Activated CD4-positive, alpha-beta T cell treated with anti-CD3 and anti-CD28 coated beads for 1 hour (primary cell): ENCODE results near the gene ID1.
"Not testable (repeated sequence)": the region's sequence is repeated elsewhere in the genome, so short reads cannot be mapped to it uniquely, and the experiment has no call there.

Experiments
- DNase-seq: peaks from one replicate; pipeline ENCODE4 v3.0.0-alpha.2; 2020

Gene ID1

DNA sequence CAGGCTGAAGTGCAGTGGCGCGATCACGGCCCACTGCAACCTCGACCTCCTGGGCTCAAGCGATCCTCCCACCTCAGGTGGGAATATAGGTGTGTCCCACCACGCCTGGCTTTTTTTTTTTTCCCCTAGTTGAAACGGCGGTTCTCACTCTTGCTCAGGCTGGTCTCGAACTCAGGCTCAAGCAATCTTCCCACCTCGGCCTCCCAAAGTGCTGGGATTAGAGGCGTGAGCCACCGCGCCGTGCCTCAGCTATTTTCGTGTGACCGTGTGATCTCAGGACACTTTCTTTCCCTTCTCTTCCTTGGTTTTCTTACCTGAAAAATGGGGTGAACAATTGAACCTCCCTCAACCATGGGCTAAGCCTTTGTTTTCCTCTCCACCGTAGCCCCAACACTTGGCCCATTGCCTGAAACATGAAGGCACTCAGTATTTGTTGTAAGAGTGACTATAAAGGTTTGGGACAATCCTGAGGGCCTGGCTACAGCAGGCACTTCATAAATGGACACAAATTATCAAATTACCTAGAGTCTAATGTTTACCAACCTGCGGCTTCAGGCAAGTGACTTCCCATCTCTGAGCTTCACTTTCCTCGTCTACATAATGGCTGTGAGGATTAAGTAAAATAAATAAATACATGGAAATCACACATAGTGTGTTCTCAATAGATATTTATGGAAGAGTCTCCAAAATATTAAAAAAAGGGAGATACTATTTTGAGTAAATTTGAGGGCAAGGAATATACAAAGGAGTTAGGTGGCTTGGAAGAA lies 31.4 kb upstream of the ID1 start:
- DNase-seq: no peak

DNA sequence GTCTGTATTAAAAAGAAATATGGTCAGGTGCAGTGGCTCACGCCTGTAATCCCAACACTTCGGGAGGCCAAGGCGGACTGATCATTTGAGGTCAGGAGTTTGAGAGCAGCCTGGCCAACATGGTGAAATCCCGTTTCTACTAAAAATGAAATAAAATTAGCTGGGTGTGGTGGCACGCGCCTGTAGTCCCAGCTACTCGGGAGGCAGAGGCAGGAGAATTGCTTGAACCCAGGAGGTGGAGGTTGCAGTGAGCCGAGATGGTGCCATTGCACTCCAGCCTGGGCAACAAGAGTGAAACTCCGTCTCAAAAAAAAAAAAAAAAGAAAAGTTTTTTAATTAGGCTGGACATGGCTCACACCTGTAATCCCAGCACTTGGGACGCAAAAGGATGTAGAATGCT lies 30.1 kb upstream of the ID1 start:
- not testable (repeated sequence) for DNase-seq

DNA sequence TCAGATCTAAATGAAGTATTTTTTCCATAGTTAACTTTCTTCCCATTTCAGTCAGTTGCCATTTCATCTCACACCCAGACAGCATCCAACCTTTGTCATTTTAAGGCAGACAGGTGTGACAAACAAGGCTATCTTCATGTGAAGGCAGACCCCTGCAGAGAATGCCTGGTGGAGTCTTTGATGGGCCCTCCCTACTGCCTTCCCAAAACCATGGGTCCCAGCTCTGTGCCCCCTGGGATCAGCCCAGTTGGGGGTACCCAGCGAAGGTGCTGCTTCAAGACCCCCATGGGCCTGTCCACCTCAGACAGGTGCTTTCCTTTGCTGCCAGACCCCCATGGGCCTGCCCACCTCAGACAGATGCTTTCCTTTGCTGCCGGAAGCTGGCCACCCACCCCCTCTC lies 28.3 kb upstream of the ID1 start:
- no peak for DNase-seq

DNA sequence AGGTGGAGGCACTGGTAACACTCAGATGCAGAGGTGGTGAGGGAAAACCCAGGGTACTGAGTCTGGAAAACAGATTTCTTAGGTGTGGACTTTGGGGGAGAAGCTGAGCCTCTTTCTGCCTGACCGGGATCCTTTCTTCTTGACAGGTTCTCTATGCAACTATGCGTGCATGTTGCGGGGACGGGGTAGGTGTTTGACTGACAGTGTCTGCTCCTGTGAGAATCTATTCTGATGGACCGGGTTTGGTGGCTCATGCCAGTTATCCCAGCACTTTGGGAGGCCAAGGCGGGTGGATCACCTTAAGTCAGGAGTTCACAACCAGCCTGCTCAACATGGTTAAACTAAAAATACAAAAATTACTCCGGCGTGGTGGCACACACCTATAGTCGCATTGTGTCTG lies 27.9 kb upstream of the ID1 start:
- DNase-seq: no peak

DNA sequence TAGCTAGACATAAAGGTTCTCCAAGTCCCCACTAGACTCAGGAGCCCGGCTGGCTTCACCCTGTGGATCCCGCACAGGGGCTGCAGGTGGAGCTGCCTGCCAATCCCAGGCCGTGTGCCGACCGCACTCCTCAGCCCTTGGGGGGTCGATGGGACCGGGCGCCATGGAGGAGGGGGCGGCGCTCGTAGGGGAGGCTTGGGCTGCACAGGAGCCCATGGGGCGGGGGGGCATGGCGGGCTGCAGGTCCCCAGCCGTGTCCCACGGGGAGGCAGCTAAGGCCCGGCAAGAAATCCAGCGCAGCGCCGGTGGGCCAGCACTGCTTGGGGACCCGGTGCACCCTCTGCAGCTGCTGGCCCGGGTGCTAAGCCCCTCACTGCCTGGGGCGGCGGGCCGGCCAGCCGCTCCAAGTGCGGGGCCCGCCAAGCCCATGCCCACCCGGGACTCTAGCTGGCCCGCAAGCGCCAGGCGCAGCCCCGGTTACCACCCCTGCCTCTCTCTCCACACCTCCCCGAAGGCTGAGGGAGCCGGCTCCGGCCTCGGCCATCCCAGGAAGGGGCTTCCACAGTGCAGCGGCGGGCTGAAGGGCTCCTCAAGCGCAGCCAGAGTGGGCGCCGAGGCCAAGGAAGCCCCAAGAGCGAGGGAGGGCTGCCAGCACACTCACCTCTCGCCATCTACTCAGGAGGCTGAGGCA lies 26.5 kb upstream of the ID1 start:
- no peak for DNase-seq

DNA sequence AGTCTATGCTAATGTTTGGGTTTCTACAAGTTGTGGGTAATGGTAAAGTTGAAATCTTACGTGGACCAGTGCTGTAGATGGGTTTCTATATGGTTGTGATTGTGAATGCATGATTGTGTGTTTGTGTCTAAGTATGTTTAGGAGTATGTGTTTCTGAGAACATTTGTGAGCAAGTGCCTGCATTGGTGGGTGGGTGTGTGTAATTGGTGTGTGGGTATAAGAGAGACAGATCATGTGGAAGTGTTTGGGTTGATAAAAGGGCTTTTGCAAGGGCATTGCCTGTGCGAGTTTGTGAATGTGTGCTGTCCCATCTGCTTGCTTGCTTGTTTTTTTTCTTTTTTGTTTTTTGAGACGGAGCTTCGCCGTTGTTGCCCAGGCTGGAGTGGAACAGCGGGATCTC lies 25.8 kb upstream of the ID1 start:
- no peak for DNase-seq

DNA sequence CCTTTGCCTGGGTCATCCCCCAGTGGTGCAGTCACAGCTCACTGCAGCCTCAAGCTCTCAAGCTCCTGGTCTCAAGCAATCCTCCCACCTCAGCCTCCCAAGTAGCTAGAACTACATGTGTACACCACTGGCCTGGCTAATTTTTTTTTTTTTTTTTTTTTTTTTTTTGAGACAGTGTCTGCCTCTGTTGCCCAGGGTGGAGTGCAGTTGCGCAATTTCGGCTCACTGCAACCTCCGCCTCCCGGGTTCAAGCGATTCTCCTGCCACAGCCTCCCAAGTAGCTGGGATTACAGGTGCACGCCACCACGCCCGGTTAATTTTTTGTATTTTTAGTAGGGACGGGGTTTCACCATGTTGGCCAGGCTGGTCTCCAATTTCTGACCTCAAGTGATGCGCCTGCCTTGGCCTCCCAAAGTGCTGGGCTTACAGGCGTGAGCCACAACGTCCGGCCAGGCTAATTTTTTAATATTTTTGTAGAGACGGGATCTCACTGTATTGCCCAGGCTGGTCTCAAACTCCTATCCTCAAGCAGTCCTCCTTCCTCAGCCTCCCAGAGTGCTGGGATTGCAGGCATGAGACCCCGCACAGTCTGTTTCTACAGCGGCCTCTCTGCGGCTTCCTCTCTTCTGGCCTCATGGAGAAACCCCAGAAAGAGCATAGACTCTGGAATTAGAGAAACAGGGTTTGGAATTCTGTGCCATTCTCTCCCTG lies 25.0 kb upstream of the ID1 start:
- DNase-seq: not testable (repeated sequence)

DNA sequence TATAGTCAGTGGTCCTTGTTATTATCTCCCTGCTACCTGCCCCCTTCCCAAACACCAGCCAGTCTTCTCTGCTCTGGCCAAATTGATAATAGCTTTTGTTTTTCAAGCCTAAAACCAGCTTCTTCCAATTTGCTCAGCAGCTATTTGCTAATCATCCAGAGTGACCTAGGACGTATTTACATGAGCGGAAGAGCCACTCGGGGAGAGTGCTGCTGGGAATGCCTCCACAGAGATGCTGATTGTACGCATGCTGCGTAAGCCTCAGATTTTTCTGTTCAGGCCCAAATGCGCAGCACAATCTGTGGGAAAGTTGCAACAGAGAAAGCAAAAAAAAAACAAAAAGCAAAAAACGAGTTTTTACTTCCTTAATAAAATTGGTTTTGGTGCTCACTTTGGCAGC lies 24.4 kb upstream of the ID1 start:
- no peak for DNase-seq

DNA sequence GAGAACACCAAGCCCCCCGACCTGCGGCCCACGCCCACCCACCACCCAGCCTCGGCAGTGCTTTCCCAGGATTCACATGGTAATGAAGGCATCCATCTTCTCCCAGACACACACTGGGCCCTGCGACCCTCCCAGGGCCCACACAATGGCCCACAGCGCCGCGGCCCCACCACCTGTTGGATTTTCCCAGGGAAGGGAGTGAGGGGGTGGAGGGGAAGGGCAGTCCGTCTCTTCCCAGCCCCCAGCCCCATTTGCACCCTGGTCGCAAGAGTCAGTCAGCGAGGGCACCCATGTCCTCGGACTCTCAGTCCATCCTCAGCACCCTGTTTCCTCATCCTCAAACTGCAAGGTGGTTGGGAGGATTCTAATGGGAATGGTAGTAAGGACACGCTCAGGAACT lies 23.7 kb upstream of the ID1 start:
- DNase-seq: no peak

DNA sequence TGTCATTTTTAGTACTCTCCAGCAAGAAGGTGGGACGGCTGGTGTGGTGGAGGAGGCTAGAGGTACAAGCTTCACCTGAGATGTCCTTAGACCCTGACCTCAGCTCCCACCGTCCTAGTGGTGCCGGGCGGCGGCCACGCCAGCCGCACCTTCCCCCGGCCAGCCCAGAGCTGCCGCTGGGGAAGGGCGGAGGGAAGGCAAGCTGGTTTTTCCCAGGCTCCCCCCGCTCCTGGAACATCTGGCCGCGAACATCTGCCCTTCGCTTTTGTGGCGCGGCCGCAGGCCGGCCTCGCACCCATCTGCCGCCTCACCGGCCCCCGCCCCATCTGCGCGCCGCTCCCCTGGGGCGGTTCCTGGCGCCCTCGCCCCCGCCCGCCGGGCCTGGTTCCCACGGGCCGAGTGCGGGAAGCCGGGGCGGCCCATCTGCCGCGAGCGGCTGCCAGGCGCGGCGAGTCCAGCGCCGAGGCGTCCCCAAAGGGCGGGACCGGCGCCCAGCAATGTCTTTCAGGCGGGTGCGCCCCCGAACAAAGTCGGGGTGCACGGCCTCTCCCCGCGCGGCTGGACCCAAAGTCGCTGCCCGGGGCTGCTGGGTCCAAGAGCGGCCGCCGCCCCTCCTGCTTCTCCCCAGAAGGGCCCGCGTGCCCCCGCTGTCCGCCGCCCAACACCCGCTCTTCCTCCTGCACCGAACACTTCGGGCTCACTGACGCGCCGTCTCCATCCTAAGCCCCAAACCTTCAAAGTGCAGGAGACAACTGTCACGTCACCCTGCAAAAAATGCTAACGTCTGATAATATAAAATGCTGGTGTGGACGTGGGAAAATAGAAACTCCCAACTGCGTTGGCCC lies 17.3 kb upstream of the ID1 start:
- no peak for DNase-seq

DNA sequence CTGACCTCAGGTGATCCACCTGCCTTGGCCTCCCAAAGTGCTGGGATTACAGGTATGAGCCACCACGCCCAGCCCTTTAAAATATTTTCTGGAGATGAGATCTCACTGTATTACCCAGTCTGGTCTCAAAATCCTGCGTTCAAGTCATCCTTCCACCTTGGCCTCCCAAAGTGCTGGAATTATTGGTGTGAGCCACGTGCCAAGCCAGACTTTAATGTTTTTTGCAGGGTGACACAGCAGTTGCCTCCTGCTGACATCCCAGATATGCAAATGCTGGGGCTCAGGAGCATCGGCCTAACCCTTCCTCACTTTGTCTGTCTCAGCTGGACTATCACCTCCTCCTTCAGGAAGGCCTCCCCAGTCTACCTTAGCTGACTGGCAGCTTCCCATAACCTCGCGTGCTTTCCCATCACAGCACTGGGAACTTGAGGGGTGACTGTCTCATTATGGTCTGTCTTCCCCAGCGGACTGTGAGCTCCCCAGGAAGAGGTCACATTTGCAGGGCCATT lies 14.3 kb upstream of the ID1 start:
- DNase-seq: no peak

DNA sequence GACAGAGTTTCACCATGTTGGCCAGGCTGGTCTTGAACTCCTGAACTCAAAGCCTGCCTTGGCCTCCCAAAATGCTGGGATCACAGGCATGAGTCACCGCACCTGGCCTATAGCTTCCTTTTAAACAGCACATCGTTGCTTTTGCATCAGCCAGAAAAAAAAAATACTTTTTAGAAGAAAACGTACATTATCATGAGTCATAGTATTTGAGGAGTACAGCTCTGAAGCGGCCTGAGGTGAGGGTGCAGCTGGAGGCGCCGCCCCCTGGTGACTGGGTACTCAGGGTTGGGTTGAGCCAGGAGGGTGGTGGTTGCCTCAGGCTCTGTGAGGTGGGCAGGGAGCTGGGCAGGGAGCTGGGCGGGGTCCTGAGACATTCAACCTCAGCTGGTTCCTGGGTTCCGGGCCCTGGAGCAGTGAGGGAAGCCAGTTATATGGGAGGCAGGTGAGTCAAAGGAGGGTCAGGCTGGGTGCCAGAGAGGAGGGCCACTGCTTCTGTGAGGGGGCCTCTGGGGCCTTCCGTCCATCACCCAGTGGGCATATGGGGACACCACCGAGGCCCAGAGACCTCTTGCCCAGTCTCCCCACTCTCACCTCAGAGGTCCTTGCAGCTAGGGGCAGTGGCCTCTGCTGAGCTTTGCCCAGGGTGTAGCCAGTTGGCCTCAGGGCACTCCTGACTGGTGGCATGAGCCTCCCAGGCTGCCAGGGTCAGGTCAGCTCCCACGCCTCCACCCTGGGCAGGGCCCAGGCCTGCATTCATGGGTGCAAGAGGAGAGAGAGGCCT lies 11.7 kb upstream of the ID1 start:
- DNase-seq: no peak

DNA sequence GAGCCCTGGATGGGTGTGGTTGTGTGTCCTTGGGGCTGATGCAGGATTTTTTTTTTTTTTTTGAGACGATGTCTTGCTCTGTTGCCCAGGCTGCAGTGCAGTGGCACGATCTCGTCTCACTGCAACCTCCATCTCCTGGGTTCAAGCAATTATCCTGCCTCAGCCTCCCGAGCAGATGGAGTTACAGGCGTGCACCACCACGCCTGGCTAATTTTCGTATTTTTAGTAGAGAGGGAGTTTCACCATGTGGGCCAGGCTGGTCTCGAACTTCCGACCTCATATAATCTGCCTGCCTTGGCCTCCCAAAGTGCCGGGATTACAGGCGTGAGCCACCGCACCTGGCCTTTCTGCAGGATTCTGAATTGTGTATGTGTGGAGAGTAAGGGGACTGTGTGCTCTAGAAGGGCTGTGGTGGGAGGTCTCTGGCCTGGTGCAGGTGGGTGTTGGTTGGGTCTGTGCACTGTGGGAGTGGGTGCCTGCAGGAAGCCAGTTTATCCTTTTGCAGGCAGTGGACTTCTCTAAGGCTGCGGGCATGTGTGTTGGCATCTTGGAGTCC lies 11.0 kb upstream of the ID1 start:
- no peak for DNase-seq

DNA sequence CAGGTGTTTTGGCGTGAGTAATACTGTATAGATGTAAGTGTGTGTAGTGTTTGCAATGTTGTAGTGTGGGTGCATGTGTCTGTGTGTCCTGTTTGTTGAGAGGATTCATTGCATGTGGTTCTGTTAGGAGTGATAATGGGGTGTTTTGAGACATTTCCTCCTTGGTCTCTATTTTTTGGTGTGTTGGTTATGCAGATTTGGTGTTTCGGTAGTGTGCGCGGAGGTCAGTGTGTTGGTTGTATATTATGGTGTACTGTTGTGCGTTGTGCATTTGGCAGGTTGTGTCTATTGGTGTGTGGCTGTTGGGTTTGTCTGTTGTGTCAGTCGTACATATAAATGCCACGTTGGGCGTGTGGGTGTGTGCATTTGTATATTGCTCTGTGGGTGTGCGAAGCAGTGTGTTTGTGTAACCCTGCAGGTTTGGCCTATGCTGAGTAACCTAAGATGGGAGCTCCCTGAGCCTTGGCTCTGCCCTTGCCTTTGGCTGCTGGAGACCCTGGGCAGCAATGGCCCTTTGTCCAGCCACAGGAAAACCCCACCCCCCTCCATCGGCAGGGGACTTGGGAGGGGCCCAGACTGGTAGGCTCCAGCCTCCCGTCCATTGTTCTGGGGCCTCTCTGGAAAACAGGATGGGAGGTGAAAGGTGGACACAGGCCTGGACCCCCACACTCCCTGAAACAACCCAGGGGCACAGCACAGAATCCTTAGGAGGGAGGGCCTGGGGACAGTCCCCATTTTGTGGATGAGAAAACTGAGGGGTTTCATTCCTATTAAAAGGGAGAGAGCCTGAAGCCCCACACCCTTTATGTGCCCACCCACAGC lies 10.3 kb upstream of the ID1 start:
- DNase-seq: no peak

DNA sequence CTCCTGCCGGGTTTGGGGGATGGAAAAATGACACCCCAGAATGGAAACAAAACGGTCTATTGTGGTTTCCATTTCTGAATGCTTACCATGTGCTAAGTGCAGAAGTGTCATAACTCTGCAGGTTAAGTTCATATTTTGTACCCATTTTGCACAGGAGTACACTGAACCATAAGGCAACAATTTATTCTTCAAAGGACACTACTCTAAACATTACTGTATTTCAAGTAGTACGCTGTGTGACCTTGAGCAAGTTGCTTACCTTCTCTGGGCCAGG lies 9.8 kb upstream of the ID1 start:
- no peak for DNase-seq

DNA sequence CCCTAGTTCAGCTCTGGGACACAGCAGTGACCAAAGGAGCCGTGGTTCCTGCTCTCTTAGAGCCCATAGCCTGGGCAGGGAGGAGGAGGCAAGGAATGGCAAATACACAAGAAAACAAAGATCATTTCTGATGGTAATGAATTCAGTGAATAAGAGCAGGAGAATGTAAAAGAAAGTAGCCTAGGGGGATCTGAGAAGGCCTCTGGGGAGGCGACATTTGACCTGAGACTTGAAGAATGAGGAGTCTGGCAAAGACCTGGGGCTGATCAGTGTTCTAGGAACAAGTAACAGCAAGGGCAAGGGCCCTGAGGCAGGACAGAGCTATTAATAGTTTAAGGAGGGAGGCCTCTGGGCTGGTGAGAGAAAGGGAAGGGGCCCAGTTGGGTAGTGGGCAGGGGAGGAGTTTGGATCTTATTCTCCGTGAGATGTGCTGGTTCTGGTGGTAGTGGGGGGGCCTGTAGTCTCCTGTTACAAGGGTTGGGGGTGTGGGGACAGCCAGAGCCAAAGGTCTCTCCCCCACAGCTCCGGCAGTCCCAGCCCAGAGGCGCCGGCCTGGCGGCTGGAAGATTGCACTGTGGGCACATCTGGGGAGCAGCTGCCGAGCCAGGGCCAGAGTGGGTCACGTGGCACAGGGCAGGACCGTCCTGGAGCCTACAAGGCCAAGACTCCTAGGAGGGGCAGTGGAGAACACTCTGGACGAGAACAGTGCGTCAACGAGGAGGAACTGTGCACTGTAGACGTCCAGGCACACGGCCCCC lies 9.3 kb upstream of the ID1 start:
- DNase-seq: no peak

DNA sequence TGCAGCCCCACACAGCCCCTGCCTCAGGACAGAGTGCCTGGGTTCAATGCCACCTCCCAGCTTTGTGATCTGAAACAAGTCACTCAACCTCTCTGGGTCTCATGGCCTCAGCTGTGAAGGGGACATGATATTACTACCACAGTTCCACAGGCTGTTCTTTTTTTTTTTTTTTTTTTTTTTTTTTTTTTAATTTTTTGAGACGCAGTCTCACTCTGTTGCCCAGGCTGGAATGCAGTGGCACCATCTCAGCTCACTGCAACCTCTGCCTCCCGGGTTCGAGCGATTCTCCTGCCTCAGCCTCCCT lies 8.7 kb upstream of the ID1 start:
- not testable (repeated sequence) for DNase-seq

DNA sequence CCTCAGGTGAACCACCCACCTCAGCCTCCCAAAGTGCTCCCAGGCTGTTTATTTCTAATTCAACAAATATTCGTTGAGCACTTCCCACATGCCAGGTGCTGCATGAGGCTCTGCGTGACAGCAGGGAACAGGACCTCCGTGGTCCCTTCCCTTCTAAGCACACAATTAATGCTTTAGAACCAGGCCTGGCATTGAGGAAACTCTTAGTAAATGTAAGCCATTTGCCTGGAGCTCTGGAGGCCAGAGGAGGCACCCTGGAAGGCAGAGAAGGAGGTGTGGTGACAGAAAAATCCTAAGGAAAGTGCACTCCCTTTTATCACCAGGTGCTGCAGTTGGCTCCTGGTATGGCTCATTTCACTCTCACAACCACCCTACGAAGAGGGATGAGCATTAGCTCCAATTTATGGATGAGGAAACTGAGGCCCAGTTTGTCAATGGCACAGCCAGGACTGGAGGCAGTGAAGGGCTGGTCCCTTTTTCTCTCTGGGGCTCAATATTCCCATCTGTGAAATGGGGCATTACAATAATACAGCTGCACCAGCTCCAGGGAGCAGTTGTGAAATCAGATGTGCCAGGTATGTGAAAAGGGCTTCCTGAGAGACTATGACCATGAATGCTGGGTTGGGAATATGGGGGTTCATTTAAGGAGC lies 8.1 kb upstream of the ID1 start:
- no peak for DNase-seq

DNA sequence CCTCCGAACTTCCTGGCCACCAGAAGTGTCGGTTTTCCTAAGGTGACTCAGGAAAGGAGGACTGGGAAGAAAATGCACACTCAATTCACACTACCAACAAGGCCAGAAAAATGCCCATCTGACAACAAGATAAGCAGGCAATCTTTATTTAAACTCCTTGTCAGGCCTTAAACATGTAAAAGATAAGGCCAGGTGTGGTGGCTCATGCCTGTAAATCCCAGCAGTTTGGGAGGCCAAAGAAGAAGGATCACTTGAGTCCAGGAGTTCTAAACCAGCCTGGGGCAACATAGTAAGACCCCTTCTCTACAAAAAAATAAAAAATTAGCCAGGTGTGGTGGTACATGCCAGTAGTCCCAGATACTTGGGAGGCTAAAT lies 7.6 kb upstream of the ID1 start:
- no peak for DNase-seq

DNA sequence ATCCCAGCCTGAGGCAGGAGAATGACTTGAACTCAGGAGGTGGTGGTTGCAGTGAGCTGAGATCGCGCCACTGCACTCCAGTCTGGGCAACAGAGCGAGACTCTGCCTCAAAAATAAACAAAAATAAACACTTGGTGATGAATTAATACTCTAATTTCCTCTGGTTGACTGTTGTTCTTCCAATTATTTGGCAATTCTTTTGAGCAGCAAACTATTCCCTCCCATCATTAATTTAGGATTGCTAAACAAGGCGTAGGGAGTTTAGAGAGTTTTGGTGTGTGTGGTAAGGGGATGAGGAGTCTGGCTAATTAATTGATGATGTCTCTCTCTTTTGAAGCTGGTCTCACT lies 2.7 kb upstream of the ID1 start:
- DNase-seq: no peak
